GM18526 (cell line): ENCODE data around the gene DOK7.

Experiments used
- POLR2A ChIP-seq: IDR thresholded peaks from 3 replicates; pipeline ENCODE4 v1.6.1; 2011; ENCODE audit not compliant: insufficient read length; ENCODE audit errors: extremely low read depth

Gene DOK7

DNA sequence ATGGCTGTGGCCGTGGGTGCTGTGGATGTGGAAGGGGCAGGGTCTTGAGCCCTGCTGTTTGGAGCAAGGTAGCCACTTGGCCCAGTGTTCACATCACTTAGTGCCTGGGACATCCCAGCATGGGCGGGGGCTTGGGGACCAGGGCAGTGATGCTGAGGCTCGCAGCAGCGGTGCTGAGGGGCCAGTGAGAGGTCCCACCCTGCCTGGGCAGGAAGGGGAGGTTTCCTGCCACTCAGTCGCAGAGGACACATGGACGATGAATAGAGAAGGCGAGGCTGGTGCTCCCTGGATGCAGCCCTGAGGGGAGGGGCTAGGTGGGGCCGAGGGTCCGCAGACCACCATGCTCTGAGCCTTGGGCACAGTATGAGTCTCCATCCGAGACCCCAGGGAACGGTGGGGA, 25.7 kb downstream of the DOK7 start:
- no peak for TF ChIP-seq POLR2A

DNA sequence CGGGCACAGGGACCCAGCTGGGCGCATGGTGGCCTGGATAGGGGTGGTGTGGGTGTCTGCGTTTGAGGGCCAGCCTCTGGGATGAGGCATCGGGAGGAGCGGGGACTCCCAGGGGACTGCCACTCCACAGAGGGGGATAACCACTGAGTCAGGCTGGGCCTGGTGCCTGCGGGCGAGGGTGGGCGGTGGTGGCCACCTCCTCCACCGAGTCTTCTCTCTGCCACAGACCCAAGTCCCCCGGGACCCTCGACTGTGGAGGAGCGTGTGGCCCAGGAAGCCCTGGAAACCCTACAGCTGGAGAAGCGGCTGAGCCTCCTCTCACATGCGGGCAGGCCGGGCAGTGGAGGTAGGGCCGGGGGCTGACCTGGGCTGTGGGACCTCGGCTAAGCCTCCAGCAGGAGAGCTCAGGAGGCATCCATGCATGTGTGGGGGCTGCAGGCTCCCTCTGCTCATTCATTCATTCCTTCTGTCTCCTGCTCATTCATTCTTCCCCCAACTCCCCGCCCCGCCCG, 26.4 kb downstream of the DOK7 start:
- TF ChIP-seq POLR2A = no peak

DNA sequence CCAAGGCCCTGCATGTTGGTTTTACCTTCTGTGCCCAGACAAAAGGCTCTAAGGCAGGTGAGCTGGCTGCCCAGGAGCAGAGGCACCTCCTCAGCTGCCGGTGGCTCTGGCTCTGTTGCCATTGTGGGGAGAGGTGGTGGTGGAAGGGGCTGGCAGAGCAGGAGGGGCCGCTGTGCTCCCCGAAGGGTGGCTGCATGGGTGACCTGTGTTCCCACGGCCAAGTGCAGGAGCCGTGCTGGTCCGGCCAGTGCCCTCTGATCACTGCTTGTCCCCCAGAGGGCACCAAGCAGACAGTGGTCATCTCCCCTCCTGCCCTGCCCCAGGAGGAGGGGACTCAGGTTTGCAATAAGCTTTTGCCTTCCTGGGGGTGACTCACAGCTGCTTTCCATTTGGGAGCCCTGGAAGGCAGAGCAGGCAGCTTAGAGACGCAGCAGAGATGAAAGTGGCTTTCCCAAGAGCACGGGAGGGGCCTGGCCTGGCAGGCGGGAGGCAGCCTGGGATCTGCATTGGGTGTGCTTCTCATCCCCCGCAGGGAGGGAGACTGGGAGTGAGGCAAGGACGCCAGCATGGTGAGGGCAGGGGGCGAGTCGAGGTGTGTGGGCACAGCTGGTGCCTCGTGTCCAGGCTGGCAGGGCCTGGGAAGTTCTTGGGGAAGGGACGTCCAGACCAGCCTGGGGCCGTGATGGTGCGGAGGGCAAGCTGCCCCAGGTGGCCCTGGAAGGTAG, 28.7 kb downstream of the DOK7 start:
- TF ChIP-seq POLR2A = no peak

DNA sequence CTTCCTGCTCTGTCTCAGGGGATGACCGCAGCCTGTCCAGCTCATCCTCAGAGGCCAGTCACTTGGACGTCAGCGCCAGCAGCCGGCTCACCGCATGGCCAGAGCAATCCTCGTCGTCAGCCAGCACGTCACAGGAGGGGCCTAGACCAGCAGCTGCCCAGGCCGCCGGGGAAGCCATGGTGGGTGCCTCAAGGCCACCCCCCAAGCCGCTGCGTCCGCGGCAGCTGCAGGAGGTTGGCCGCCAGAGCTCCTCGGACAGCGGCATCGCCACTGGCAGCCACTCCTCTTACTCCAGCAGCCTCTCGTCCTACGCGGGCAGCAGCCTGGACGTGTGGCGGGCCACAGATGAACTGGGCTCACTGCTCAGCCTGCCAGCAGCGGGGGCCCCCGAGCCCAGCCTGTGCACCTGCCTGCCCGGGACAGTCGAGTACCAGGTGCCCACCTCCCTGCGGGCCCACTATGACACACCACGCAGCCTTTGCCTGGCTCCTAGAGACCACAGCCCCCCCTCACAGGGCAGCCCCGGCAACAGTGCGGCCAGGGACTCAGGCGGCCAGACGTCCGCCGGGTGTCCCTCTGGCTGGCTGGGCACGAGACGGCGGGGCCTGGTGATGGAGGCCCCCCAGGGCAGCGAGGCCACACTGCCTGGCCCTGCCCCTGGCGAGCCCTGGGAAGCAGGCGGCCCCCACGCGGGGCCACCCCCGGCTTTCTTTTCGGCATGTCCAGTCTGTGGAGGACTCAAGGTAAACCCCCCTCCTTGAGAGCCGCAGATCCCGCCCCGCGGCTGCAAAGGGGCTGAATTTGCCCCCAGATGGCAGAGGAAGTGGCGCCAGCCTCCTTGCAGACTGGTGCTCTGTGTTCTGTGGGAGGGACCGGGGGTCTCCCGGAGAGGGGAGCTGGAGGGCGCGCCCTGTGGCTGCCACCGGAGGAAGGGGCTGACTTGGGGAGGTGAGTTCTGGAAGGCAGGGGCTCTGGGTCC, 29.9 kb downstream of the DOK7 start:
- TF ChIP-seq POLR2A = no peak

DNA sequence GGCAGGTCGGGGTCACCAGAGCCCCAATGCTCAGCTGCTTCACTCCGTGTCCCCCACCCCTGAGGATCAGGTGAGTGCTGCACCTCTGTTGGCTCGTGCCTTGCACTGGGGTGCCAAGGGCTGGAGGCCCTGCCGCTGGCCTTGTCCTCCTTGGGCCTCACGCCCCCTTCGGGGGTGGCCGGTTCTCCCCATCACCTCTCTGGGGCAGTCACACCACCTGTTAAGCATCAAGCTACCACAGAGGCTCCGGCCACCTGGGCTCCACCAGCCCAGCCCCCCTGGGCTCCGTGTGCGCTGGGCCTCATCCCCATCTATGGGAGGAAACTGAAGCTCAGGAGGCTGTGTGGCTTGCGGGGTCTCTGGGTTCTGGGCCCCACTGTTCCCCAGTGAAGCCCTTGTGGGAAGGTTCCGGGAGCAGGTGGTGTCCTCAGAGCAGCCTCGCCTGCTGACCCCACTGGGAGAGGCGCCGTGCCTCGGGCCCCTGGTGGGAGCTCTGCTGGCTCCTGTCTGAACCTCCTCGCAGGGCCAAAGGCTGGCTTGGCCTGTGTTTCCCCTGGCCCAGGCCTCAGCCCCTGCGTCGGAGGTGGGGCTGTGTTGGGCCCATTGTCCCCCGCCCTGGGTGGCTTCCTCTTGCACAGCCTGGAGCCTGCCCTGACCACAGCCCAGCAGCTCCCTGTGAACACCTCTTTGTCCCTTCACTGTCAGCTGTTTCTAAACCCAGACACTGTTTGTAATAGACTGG, 30.8 kb downstream of the DOK7 start:
- TF ChIP-seq POLR2A = no peak

DNA sequence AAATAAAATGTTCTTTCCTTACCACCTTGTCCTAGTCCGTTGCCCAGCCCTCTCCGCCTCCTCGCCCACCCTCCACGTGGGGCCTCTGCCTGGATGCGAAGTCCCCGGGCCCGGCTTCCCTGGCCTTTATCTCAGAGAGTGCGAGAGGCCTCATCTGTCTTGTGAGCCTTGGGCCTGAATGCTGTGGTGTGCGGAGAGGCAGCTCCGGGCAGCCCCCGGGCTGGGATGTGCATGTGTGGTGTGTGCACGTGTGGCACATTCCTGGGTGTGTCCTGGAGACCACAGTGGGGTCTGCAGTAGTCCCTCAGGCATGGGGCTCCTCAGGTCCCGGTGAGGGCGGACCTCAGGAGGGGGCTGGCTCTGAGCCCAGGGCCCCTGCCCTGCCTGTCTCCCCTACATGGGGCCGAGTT, 31.4 kb downstream of the DOK7 start:
- TF ChIP-seq POLR2A = no peak

DNA sequence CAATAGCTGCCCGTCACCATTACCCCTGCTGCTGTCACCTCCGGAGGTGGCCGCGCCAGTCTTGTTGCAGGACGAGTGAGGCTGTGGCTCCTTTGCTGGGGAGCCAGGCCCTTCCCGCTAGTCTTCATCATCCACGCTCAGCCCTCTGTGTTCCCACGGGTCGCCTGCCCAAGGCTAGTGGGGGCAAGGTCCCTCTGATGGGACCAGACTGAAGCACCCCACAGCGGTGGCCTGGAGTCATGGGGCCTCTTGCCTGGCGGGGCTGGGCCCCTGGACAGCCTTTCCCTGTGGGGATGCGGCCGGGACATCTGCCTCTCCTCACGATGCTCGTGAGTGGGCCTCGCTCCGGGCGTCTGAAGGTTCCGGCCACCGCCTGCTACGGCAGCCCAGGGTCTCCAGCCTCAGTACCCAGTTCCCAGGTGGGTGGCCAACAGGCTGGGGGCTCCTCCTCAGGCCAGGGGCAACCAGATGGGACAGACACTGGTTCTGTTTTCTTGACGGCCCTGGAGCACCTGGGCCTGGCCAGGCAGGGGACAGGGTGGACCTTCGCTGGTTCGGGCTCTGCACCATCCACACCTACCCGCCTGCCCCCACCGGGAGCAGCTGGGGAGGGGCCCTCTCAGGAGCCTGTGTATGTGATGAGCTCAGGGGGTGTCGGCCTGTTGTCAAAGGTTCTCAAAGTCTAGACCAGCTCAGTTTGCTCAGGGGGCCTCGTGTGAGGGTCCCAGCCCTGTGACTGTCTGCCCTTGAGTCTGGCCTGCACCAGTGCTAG, 32.3 kb downstream of the DOK7 start:
- no peak for TF ChIP-seq POLR2A

DNA sequence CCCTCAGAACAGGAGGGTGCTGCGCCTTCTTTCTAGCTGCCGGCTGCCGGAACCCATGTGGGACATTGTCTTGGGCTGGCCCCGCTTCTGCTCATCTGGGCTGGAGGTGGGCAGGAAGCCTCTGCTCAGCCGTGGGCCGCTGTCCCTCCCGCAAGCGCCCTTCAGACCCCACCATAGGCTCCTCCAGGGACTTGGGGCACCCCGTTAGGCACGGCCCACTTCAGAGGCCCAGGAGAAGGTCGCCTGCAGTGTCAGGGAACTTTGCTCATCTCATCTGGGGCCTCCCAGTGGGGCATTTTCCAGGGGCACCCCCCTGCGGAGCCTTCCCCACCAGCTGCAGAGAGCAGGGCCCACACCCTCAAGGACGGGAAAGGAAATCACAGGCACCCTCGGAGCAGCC, 32.9 kb downstream of the DOK7 start:
- TF ChIP-seq POLR2A = no peak

DNA sequence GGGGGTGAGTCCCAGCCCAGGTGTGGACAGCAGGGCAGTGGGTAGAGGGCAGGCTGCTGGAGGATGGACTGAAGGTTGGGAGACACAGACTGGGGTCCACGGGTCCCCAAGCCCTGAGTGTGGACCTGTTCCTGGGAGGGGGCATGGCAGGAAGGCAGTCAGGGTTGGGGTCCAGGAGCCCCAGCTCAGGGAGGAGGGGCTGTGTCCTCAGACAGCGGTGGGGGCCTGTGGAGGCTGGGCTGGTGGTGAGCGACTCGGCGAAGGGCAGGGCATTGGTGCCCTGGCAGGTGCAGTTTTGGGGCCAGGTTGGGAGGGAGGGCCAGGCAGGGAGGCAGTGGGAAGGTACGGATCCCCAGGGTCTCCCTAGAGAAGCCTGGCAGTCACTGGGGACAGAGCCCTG, 34.0 kb downstream of the DOK7 start:
- no peak for TF ChIP-seq POLR2A

DNA sequence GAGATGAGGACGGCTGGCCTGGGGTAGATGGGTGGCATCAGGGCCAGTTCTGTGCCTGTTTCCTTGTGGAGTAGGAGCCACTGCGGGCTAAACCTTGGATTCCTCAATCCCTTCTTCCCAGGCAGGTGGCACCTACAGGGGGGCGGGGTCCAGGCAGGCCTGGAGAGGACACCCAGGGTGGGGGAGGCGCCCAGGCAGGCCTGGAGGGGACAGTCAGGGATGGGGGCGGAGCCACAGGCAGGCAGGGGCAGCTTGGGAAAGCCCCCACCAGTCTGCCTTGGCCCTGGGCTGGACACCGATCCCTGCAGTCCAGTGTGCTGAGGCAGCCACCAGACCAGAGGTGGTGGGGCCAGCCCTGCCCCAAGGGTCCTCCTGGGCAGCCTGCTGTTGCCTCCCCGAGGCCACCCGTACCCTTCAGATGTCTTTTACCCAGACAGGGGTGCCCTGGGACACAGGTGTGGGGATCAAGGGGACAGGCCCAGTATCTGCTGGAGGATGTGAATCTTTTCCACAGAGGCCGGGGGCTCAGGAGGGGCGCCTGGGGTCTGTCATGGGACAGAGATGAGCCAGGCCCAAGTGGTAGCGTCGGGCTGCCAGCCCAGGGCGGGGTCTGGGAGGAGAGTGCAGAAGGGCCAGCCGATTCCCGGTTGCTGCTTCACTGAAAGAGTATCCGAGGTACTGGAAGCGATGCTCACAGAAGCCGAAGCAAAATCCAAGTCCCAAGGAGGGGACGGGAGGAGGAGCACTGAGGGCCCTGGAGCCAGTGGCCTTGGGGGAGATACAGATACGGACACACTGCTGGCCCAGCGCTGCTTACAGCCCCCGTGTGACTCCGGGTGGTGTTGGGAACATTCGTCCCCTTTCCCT, 34.6 kb downstream of the DOK7 start:
- TF ChIP-seq POLR2A = no peak

DNA sequence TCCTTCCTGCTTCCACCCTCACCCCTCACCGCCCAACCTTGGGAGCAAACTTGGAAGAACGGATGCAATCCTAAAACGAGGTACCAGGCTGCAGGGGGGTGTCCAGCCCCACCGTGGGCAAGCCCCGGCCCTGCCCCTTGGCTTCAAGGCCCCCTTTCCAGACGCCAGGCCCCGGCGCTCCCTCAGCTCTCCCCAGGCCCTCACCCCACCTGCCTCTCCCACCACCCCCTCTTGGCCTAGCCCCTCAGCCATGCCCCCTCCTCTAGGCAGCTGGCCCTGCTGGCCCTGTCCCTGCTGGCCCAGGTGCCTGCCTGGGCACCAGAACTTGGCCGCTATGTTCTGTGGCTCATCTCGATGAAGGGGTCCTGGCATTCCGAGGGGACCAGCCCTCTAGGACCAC, 35.3 kb downstream of the DOK7 start:
- no peak for TF ChIP-seq POLR2A

DNA sequence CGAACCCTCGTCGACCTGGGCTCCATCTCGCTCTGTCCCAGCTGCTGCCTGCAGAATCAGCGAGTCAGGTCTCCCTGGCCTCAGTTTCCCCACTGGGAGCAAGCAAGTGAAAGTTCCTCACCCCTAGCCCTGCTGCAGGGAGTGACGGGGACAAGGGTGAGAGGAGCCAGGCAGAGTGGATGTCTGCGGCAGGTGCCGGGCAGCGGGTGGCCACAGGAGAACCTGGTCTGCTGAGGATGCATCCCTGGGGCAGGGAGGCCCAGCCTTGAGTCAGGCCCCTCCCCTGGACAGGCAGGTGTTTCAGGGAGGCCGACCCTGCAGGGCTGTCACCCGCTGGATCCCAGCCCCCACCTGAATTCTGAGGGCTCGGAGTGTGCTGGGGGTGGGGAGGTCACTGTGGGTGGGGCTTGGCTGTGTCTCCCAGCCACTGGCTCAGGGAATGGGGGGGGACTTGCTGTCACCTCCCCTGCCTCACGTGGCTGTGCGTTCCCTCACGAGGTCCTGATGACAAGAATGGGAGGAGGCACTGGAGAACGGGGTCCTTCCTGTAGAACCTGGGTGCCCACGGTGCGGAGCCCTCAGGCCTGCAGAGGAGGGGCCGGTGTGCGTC, 35.9 kb downstream of the DOK7 start:
- no peak for TF ChIP-seq POLR2A

DNA sequence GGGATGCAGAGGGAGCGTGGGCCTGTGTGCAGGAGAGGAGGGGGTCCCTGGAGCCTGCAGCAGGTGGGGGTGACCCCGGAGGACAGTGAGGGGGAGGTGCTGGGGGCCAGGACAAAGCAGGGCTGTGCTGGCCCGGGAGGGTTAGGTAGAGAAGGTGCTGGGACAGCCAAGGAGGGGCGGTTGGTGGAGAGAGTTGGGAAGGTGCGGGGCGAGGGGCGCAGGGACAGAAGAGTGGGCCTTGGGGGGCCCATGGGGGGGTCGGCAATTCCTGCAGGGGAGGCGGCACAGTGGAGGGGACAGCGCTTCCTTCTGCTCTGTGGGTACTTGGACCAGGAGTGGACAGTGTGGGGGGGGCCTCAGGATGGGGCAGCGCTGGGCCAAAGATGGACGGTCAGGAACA, 36.6 kb downstream of the DOK7 start:
- no peak for TF ChIP-seq POLR2A
